ENCODE data around the gene SEMA5B.
A peak's percentile ranks its signal among the peaks of the same experiment; 100 is the strongest.

SEMA5B gene

GRCh38 chr3:122941228-122942206 lies 86.0 kb downstream of the SEMA5B start:
- no peak for DNase-seq

DNA sequence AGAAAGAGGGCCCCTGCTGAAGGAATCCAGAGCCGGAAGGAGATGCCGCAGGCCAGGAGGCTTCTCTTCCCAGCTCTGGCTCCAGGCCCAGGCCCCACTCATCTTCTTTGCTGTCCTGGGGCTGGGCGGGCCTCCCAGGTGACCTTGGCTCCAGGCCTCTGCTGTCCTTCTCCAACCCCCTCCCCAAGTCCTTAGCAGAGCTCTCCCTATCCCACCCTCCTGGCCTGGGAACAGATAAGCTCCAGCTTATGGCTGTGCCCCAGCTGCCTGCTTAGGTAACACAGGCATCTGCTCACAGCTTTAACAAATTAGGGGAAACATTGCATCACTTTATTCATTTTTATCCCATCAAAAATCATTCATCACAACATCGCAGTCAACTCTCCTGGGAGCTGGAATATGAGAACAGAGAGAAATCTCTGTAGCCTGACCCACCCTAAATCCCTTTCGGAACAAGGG lies 86.9 kb downstream of the SEMA5B start:
- DNase-seq = no peak

- no peak for DNase-seq
Measured at GRCh38 chr3:122938783-122939425, 88.7 kb downstream of the SEMA5B start.

DNA sequence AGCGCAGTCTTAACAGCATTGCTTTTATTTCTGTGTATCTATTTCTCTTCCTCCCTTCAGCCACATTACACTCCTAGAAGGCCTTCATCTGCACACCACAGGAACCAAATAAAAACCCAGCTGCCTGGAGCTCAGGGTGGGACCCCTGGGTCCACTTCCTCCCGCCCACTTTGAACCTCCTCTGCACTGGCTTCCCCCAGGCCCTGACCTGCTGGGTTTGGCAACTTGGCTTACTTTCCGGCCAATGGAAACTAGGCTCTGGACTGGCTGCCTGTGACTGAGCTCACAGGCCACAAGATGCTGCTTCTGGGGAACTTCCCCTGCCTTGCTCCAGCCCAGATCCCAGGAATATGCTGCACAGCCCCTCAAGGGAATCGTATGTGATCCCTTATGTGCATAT lies 89.8 kb downstream of the SEMA5B start:
- DNase-seq = no peak

GRCh38 chr3:122936986-122937385 lies 90.6 kb downstream of the SEMA5B start:
- no peak for DNase-seq

- DNase-seq = no peak
Measured at GRCh38 chr3:122936335-122936734, 91.2 kb downstream of the SEMA5B start.

- DNase-seq = no peak
Measured at GRCh38 chr3:122934251-122934650, 93.3 kb downstream of the SEMA5B start.

GRCh38 chr3:122932251-122932967 lies 95.2 kb downstream of the SEMA5B start:
- DNase-seq = no peak

- no peak for DNase-seq
Measured at GRCh38 chr3:122931636-122932035, 95.9 kb downstream of the SEMA5B start.

GRCh38 chr3:122930063-122930997 lies 97.2 kb downstream of the SEMA5B start:
- DNase-seq = no peak

- DNase-seq = no peak
Measured at GRCh38 chr3:122929188-122930062, 98.1 kb downstream of the SEMA5B start.

DNA sequence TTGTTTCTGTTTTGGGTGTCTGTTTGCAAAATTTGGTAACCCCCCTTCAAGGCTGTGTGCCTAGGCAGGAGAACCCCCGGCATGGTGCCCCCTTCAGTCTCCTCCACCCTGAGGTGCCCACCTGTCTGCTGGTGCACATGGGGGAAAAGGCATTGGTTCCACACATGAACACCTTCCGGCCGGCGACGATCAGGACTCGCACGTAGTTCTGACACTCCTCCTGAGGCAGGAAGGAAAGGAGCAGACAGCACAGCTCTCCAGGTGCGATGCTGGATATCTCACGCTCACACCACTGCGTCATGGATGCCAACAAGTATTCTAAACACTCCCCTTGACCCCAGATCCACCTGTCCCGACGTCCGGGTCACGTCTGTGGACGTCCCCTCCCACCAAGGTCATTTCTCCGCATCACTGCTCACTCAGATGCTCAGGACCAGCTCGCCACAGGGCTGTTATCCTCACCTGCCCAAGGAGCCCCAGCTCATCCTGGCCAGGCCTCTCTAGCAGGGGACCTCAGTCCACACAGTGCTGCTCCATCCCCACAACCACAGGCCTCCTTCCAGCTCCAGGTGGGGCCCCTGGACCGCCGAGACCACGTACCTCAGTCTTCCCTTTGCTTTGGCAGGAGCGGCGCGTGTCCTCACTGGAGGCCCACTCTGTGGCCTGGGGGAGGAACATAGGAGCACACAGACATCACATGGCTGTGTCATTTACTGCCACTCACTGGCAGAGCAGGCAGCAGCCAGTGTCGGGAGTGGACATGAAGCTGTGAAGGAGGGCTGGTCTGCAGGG lies 99.0 kb downstream of the SEMA5B start:
- no peak for DNase-seq

GRCh38 chr3:122927726-122928125 lies 99.8 kb downstream of the SEMA5B start:
- no peak for DNase-seq

GRCh38 chr3:122926811-122927210 lies 100.8 kb downstream of the SEMA5B start:
- no peak for DNase-seq

DNA sequence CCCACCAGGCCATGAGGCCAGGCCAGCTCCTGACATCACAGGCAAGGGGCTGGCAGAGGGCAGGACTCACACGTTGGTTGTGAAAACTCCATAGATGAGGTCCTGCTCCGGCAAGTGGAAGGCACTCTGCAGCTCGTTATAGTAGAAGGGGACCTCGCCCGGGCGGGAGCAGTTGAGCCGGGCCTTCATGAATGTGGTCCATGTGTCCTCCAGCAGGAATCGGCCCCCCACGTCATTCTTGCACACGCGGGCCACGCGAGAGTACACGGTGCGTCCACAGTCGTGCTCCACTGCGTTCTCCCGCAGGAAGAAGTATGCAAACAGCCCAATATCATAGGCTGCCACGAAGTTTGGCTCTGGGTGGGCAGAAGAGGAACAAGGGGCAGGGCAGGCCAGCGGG lies 101.2 kb downstream of the SEMA5B start:
- DNase-seq = no peak

DNA sequence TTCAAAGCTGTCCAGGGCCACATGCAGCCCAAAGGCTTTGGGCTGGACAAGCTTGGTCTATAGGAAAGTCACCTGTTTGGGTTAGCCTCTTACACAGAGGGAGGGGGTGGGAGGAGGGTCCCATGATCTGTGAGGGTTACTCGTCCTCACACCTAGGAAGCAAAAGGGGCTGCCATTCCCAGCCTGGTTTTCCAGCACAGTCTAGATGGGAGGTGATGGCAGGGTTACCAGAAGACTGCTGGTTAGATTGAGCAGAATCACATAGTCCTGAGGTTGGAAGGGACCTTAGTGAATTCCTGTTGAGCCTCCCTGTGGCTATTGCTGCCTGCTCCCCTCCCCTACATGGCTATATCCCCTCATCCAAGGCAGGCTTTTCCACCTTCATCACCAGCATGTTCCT lies 101.8 kb downstream of the SEMA5B start:
- no peak for DNase-seq

DNA sequence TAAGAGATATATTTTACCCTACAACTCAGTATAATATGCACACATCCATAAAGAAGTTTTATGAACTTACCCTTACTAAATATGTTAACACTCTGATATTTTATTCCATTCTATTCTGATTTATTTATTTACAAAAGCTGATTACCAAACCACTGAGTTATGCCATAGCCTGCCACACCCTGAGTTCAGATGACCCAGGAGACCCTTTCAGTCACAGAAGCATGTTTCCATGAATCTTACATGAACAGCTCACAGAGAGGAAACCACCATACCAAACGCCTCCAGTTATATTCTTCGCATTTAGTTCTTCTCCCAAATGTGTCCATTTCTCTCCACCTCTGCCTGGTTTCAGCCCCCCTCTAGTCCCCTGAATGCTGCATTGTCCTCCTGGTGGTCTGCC lies 103.5 kb downstream of the SEMA5B start:
- no peak for DNase-seq

DNA sequence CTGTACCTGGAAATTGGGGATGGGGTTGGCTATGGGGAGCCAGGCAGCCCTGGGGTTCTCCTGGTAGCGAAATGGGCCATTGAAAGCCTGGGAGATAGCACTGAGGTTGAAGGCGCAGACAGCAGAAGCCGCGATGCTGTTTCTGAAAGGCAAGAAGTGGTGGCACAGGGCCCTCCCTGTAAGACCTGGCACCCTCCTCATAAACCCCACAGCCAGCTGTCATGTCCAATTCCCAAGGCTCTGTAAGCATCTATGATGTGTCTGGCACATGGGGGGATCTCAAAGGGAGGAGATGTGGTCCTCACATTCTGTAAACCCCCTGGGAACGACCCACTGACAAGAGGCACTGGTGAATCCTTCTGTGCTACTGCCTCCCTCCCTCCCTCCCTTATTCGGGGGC lies 104.0 kb downstream of the SEMA5B start:
- no peak for DNase-seq

DNA sequence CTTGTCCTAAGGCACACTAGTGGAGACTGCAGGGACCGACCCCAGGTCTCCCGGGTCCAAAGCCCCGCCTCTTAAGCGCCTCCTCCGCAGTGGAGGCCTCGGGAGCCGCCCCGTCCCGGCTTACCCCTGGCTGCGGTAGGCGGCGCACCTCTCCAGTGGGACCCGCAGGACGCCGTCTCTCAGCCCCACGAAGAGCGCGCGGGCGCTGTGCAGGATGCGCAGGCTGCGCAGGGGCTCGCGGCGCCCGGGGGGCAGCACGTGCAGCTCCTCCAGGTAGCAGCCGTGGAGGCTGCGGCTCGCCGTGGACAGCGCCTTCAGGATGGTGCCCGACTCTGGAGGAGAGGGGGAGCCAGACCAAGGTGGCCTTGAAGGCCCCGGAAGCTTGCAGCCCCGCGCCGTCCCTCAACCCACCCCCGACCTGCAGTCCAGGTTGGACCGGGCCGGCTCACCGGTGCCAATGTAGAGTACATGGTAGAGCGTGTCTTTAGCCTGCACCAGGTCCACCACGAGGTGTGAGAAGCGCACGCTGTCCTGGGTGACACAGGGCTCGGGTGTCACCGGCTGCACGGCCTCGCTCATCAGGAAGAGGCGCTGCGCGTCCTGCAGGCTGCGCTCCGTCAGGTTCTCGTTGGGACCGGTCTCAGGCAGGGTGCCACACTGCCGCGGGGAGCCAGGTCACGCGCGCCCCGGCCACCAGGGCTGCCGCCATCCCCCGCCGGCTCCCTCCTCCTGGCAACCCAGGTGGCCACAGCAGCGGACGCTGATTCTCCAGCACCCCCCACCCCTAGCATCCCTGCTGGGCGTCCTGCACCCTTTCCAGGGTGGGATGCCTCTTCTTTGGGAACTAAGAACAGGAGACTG lies 105.5 kb downstream of the SEMA5B start:
- peak; percentile 70 for DNase-seq

Data from stimulated activated CD4-positive, alpha-beta T cell treated with anti-CD3 and anti-CD28 coated beads, Interleukin-15, amount 100 ng/mL, for 24 hours (primary cell).